Muscle layer of duodenum (tissue), 2 donors: Measurements from ENCODE around the gene TMEM150B.

ENCODE experiments used
- H3K27ac ChIP-seq: one replicate; pipeline ENCODE4 v1.7.0; 2013; ENCODE audit warnings: mild to moderate bottlenecking, low read length
- H3K27me3 ChIP-seq: one replicate; pipeline ENCODE4 v1.7.0; 2013; ENCODE audit warnings: low read depth, mild to moderate bottlenecking, control low read depth, low read length
- H3K36me3 ChIP-seq, 2 donors: one replicate each; pipeline ENCODE4 v1.7.0; 2013; ENCODE audit warnings: low read length in 2 of 2, control low read depth in 1 of 2, mild to moderate bottlenecking in 1 of 2; ENCODE audit not compliant: insufficient read depth in 2 of 2, control insufficient read depth in 1 of 2
- H3K4me1 ChIP-seq, 2 donors: one replicate each; pipeline ENCODE4 v1.7.0; 2013; ENCODE audit warnings: low read length in 2 of 2, mild to moderate bottlenecking in 2 of 2, control low read depth in 1 of 2, moderate library complexity in 1 of 2; ENCODE audit not compliant: insufficient read depth in 2 of 2, control insufficient read depth in 1 of 2
- H3K4me3 ChIP-seq, 2 donors: one replicate each; pipeline ENCODE4 v1.7.0; 2013; ENCODE audit warnings: low read length in 2 of 2, low read depth in 1 of 2, mild to moderate bottlenecking in 1 of 2
- H3K9me3 ChIP-seq, 2 donors: one replicate each; pipeline ENCODE4 v1.7.0; 2013; ENCODE audit warnings: low read length in 2 of 2, control low read depth in 1 of 2, mild to moderate bottlenecking in 1 of 2; ENCODE audit not compliant: control insufficient read depth in 1 of 2
- donor health status: healthy.

TMEM150B gene

DNA sequence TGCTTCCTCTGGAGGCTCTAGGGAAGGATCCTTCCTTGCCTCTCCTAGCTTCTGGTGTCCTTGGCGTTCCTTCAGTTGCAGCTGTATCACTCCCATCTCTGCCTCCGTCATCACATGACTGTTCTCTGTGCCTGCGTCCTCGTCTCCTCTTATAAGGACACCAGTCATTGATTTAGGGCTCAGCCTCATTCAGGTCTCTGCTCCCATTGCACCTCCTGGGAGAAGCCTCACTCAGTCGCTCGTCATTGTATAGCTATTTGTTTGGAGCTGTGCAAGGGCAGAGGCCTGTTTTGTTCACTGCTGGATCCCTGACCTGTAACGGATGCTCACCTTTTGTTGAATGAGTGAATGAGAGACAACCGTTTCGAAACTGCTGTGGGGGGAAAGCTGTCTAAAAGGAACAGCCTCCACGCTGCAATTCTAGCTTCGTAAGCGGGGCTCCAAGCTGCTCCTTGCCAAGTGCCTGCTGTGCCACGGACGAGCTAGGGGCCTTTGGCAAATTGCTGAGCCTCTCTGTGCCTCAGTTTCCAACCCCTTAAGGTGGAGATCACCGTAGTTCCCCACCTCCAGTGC lies 24.2 kb downstream of the TMEM150B start:
- no peak overlapping the region for H3K27ac ChIP-seq
- no peak overlapping the region for H3K4me3 ChIP-seq
- H3K4me1 ChIP-seq, result peaks cover 0 to 10% of the 10 kb centered on the region in 2 donors
- peaks cover 6 to 39% of the 10 kb centered on the region in 2 donors for H3K36me3 ChIP-seq
- H3K27me3 ChIP-seq, result no peaks in the 10 kb centered on the region
- no peaks in the 10 kb centered on the region for H3K9me3 ChIP-seq

DNA sequence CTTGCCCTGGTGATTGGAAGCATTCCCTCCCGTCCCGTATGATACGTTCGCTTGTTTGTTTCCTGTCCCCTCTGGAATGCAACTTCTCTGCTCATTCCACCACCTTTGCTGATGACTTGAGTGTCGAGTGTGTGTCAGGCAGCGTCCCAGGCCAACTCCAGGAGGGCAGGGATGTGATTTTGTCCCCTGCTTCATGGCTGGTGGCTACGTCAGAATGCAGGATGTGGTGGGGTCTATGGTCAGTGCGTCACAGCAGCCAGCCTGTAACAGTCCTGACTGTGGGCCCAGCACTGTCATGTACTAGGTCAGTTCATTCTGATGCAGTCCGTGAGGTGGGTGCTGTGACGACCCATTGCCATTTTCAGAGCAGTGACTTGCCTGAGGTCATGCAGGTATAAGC lies 25.1 kb downstream of the TMEM150B start:
- no peak overlapping the region for H3K27ac ChIP-seq
- no peaks in the 10 kb centered on the region for H3K27me3 ChIP-seq
- peaks cover 6 to 38% of the 10 kb centered on the region in 2 donors for H3K36me3 ChIP-seq
- H3K9me3 ChIP-seq, result no peaks in the 10 kb centered on the region
- H3K4me3 ChIP-seq, result no peak overlapping the region
- peaks cover 0 to 10% of the 10 kb centered on the region in 2 donors for H3K4me1 ChIP-seq

DNA sequence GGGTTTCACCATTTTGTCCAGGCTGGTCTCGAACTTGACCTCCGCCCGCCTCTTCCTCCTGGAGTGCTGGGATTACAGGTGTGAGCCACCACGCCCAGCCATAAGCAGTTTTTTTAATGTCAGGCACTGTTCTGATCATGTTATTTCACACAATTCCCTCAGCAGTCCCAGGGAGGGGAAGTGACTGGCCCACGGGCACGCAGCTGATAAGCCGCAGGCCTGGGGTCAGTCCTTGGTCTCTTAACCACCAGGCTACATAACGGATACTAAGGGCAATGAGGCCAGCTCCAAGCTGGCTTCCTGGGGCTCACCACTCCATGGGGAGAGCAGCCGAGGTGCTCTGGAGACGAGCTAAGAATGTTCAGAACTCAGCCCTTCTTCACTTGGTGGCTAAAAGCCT lies 27.9 kb downstream of the TMEM150B start:
- peaks cover 0 to 10% of the 10 kb centered on the region in 2 donors for H3K4me1 ChIP-seq
- H3K36me3 ChIP-seq, result peaks cover 0 to 25% of the 10 kb centered on the region in 2 donors
- H3K27ac ChIP-seq, result no peak overlapping the region
- H3K27me3 ChIP-seq, result no peaks in the 10 kb centered on the region
- H3K4me3 ChIP-seq, result no peak overlapping the region
- H3K9me3 ChIP-seq, result no peaks in the 10 kb centered on the region

DNA sequence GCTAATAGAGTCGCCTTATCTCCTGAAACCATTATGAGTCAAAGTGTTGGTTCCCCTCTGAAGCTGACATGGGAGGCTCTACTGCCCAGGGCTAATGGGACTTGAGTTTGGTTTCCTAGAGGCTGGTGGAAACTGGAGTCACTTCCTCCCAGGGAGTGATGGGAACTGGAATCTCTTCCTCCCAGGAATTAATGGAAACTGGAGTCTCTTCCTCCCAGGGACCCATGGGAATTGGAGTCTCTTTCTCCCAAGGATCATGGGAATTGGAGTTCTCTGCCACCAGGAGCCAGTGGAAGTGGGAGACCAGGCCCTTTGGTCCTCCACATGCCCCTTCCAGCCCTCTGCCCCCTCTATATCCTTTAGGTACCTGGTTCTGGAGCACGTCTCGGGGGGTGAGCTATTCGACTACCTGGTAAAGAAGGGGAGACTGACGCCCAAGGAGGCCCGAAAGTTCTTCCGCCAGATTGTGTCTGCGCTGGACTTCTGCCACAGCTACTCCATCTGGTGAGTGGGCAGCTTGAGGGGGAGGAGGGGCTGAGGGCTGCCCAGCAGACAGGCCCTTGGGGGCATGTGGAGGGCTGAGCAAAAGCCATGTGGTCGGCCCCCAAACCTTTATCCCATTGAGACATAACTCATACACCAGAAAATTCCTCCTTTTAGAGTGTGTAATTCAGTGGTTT lies 35.9 kb downstream of the TMEM150B start:
- Histone ChIP-seq H3K4me3 (no peak overlapping the region), H3K36me3 (peaks cover 0 to 26% of the 10 kb centered on the region in 2 donors), H3K4me1 (peaks cover 0 to 8% of the 10 kb centered on the region in 2 donors), H3K27ac (no peak overlapping the region), H3K9me3 (no peaks in the 10 kb centered on the region), H3K27me3 (no peaks in the 10 kb centered on the region)

DNA sequence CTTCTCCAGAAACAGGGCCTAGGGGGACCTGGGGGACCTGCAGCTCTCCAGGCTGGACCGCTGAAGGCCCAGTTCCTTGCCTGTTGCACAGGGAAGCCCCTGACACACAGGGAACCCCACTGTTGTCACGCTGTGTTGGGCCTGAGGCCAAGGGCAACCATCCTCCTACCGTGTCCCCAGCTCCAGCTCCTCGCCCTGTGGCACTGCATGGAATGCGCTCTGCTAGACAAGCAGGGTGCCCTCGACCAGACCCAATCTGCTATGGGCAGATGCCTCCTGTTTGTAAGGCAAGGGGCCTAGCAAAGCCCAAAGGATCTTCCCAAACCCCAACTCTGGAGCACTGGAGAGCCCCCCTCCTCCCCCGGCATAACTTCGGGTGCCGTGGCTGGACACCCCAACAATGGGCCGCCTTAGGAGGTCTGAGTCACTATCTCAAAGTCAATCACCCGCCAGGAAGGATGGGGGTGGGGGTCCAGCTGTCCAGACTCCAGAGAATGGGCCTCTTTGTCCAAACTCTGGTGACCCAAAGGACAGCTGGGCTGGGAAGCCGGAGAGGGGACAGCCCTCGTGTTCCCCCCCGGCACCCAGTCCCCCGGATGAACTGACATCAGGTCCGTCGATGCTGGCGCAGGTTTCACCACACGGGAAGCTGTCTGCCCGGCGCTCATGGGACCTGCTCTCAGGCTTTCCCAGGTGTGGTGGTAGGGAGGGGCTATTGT lies 37.6 kb downstream of the TMEM150B start:
- H3K27ac ChIP-seq, result no peak overlapping the region
- H3K27me3 ChIP-seq, result no peaks in the 10 kb centered on the region
- H3K4me3 ChIP-seq, result no peak overlapping the region
- peaks cover 0 to 20% of the 10 kb centered on the region in 2 donors for H3K36me3 ChIP-seq
- H3K4me1 ChIP-seq, result peaks cover 0 to 8% of the 10 kb centered on the region in 2 donors
- no peaks in the 10 kb centered on the region for H3K9me3 ChIP-seq

DNA sequence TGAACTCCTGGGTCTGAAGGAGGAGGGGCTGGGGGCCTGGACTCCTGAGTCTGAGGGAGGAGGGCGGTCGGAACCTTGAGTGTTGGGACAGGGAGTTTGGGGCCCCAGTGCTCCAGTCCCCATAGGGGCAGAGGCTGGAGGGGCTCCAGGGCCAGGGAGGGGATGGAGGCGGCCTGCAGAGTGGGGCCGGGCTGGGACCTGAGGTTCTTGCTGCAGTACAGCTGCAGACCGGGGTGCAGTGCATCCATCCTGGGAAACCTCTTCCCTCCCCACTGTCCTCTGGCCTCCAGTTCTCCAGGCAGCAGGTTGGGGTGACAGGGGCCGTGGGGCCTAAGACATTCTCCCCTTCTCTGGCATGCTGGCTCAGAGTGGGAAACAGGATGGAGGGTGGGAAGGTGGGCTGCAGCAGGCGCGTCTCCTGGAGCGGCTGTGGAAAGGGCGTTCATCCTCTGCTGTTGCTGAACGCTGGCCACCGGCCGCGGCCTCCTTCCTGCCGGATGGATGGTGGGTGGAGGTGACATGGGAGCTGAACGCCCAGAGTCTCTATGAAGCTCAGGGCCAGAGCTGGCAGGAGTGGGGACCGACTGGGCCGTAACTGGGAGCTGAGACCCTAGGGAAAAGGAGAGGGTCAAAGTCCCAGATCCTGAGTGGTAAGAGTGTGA lies 39.8 kb downstream of the TMEM150B start:
- Histone ChIP-seq H3K4me3 (peak overlapping the region in 1 of 2 donors; percentile 51), H3K9me3 (no peaks in the 10 kb centered on the region), H3K27ac (no peak overlapping the region), H3K4me1 (peaks cover 0 to 15% of the 10 kb centered on the region in 2 donors), H3K36me3 (peaks cover 0 to 17% of the 10 kb centered on the region in 2 donors), H3K27me3 (no peaks in the 10 kb centered on the region)

DNA sequence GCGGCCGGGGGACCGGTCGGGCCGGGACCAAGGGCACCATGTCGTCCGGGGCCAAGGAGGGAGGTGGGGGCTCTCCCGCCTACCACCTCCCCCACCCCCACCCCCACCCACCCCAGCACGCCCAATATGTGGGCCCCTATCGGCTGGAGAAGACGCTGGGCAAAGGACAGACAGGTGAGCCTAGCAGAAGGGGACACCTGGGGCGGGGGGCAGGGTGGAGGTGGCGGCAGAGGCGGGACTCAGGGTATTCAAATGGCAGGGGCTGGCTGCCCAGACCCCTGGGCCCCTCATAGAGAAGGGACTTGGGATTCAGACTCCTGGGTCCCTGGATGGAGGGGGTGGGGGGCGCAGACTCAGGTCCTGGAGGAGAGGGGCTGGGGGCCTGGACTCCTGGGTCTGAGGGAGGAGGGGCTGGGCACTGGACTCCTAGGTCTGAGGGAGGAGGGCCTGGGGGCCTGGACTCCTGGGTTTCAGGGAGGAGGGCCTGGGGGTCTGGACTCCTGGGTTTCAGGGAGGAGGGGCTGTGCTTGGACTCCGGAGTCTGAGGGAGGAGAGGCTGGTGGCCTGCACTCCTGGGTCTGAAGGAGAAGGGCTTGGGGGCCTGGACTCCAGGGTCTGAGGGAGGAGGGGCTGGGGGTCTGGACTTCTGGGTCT lies 40.6 kb downstream of the TMEM150B start:
- no peaks in the 10 kb centered on the region for H3K9me3 ChIP-seq
- peaks cover 0 to 18% of the 10 kb centered on the region in 2 donors for H3K4me1 ChIP-seq
- peak overlapping the region in 1 of 2 donors; percentile 51 for H3K4me3 ChIP-seq
- no peak overlapping the region for H3K27ac ChIP-seq
- H3K36me3 ChIP-seq, result peaks cover 0 to 15% of the 10 kb centered on the region in 2 donors
- H3K27me3 ChIP-seq, result no peaks in the 10 kb centered on the region

DNA sequence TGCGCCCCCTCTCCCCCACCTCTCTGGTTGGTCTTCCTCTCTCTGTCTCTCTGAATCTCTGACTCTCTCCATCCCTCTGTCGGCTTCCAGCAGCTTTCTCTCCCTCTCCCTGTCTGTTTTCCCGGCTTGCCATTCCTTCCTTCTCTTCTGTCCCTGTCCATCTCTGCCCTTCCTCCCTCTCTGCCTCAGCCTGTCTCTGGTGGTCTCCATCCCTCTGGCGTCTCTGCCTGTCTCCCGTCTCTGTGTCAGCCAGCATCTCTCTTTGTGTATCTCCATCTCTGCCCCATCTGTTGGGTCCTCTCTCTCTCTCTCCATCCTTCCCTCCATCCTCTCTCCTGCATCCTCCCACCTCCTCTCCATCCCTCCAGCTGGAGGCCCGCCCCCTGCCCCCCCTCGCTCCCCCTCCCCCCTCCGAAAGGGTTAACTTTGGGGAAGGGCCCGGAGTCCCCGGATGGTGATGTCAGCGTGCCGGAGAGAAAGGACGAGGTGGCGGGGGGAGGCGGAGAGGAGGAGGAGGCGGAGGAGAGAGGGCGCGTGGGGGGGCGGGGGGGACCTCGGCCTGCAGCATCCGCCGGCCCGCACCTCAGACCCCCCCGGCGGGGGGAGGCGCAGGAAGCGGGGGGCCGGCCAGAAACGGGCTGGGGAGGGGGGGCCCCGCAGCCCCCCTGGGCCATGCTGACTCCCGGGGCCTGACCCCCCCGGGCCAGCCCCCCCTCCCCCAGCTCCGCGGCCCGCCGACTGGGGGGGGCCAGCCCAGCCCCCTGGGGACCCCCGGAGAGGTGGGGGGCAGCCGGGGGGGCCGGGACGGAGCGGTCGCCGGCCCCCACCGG lies 41.4 kb downstream of the TMEM150B start, which contains the start of gene BRSK1:
Gene BRSK1, plus strand, starts transcription at position 450 of the 830 bp plus-strand sequence. CDS start 446 bp downstream, outside the sequence.
- Histone ChIP-seq H3K36me3 (peaks cover 0 to 10% of the 10 kb centered on the region in 2 donors), H3K27ac (no peak within 1 kb of the TSS), H3K4me3 (peak within 1 kb of the TSS in 1 of 2 donors; percentile 51), H3K27me3 (no peaks in the 10 kb centered on the region), H3K4me1 (peaks cover 0 to 26% of the 10 kb centered on the region in 2 donors), H3K9me3 (no peaks in the 10 kb centered on the region)

DNA sequence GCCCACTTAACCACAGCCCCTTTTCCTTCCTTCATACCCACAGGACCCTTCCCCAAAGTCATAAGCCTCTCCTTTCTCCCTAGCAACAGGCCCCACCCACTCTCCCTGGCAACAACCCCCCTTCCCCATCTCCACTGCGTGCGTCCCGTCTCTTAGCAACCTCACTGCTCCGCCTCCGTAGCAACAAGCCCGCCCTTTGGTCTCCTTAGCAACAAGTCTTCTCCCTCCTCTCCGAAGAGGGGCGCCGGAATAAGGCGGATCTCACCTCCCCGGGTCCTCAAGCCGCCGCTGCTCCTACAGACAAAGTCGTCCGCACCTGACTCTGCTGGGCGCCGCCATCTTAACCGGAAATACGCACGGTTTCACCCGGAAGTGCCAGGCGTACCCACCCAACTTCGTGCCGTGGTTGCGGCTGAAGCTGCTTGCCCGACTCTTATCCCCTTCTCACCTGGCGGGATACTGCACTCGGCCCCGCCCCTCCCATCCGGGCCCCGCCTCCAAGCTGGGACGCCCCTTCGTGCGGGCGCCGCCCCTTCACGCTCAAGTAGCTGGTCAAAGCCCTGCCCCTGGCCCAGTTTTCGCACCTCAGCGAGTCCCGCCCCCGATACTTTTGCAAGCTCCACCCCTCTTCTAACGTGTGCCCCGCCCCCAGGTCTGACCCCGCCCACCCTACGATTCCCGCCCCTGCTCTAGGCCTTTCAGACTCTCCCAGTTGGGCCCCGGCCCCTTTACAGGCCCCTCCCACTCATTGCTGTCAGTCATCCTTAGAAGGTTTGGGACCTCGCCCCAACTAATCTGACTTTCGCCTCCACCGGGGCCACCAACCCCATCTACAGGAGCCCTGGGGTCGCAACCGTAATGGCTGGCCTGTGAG lies 45.1 kb downstream of the TMEM150B start, which contains the start of gene HSPBP1:
Gene HSPBP1, minus strand, starts transcription at position 341 of the 874 bp plus-strand sequence. CDS start 502 bp downstream, outside the sequence.
- Histone ChIP-seq H3K4me3 (peak within 1 kb of the TSS; percentile 90 to 94), H3K27me3 (no peaks in the 10 kb centered on the region), H3K27ac (peak within 1 kb of the TSS; percentile 79), H3K9me3 (no peaks in the 10 kb centered on the region), H3K36me3 (peaks cover 0 to 15% of the 10 kb centered on the region in 2 donors), H3K4me1 (peaks cover 0 to 20% of the 10 kb centered on the region in 2 donors)
